ENCODE measurements around the gene ZBTB20. TPM values are rescaled to one million over a fixed set of nuclear protein-coding genes. Genes with fewer than 3 reads are reported as not detected.

Gene ZBTB20
- total RNA-seq, 1 donor from 2014 or later, result 91.2 TPM

DNA sequence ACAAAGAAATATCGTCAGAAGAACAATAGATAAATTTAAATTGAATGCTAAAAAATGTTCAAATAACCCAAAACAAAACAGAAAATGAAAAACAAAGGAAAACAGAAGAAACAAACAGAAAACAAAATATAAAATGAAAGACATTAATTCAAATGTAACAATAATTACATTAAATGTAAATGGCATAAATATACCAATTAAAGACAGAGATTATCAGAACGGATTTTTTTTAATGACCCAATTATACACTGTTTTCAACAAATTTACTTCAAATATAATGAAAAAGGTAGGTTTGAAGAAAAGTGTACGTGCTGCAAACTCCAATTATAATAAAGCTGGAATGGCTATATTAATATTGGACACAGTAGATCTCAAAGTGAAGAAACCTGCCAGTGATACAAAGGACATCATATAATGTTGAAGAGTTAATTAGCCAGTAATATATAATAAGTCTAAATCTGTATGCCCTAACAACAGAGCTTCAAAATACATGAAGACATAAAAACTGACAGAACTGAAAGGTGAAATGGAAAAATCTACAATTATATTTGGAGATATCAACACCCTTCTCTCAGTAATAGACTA lies 193.8 kb downstream of the ZBTB20 start:
- Mint-ChIP-seq H3K27ac (no peak overlapping the region), H3K4me3 (no peak overlapping the region), H3K4me1 (no peaks in the 10 kb centered on the region), H3K36me3 (ENCODE audit: low read depth) (peaks cover 65% of the 10 kb centered on the region), H3K9me3 (peaks cover 18% of the 10 kb centered on the region), H3K27me3 (no peaks in the 10 kb centered on the region)
- ATAC-seq (ENCODE audit: low read depth), result no peak
- intact Hi-C loops (cut with micrococcal nuclease), result no loop called here
- TF ChIP-seq, protein P1, sequence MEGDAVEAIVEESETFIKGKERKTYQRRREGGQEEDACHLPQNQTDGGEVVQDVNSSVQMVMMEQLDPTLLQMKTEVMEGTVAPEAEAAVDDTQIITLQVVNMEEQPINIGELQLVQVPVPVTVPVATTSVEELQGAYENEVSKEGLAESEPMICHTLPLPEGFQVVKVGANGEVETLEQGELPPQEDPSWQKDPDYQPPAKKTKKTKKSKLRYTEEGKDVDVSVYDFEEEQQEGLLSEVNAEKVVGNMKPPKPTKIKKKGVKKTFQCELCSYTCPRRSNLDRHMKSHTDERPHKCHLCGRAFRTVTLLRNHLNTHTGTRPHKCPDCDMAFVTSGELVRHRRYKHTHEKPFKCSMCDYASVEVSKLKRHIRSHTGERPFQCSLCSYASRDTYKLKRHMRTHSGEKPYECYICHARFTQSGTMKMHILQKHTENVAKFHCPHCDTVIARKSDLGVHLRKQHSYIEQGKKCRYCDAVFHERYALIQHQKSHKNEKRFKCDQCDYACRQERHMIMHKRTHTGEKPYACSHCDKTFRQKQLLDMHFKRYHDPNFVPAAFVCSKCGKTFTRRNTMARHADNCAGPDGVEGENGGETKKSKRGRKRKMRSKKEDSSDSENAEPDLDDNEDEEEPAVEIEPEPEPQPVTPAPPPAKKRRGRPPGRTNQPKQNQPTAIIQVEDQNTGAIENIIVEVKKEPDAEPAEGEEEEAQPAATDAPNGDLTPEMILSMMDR (IDR thresholded peaks at IDR 0.05), result no peak
- ChIA-PET CTCF (no interaction called here), POLR2A (no interaction called here)
- no peak for DNase-seq

DNA sequence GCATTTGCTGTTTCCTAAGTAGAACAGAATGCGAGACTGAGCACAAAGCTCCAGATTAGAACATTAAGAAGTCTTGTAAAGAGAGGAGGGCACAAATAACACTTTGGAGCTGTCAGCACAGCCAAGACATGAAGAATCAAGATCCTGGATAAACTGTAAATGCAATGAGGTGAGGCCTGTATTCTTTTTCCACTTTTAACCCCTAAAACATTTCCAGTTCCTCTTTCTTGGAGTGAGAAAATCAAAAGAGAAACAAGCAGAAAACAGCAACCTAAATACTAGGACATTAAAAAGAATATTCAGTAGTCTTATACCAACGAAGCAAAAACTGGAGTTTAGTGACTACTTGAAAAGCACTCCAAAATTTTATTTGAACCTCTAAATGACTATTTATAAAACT lies 204.3 kb downstream of the ZBTB20 start:
- H3K27ac Mint-ChIP-seq, result no peak overlapping the region
- peaks cover 8% of the 10 kb centered on the region for H3K9me3 Mint-ChIP-seq
- no peak overlapping the region for H3K4me3 Mint-ChIP-seq
- TF ChIP-seq, protein P1 (IDR thresholded peaks at IDR 0.05), result no peak
- H3K27me3 Mint-ChIP-seq, result no peaks in the 10 kb centered on the region
- DNase-seq, result no peak
- peaks cover 30% of the 10 kb centered on the region for H3K36me3 Mint-ChIP-seq (ENCODE audit: low read depth)
- CTCF ChIA-PET, result no interaction called here
- no peak for ATAC-seq (ENCODE audit: low read depth)
- POLR2A ChIA-PET, result no interaction called here
- intact Hi-C loops (cut with micrococcal nuclease), result no loop called here
- H3K4me1 Mint-ChIP-seq, result peaks cover 17% of the 10 kb centered on the region

- H3K9me3 Mint-ChIP-seq, result peaks cover 5% of the 10 kb centered on the region
- peaks cover 15% of the 10 kb centered on the region for H3K4me1 Mint-ChIP-seq
- no peaks in the 10 kb centered on the region for H3K27me3 Mint-ChIP-seq
- no peak overlapping the region for H3K4me3 Mint-ChIP-seq
- DNase-seq, result no peak
- H3K36me3 Mint-ChIP-seq (ENCODE audit: low read depth), result peaks cover 31% of the 10 kb centered on the region
- intact Hi-C loops (cut with micrococcal nuclease), result no loop called here
- CTCF ChIA-PET, result no interaction called here
- POLR2A ChIA-PET, result no interaction called here
- no peak for ATAC-seq (ENCODE audit: low read depth)
- H3K27ac Mint-ChIP-seq, result no peak overlapping the region
- TF ChIP-seq, protein P1 (IDR thresholded peaks at IDR 0.05), result no peak
Observed at GRCh38 chr3:114941626-114942309, 205.3 kb downstream of the ZBTB20 start.

GRCh38 chr3:114939920-114940319 lies 207.2 kb downstream of the ZBTB20 start:
- TF ChIP-seq, protein P1 (IDR thresholded peaks at IDR 0.05), result no peak

DNA sequence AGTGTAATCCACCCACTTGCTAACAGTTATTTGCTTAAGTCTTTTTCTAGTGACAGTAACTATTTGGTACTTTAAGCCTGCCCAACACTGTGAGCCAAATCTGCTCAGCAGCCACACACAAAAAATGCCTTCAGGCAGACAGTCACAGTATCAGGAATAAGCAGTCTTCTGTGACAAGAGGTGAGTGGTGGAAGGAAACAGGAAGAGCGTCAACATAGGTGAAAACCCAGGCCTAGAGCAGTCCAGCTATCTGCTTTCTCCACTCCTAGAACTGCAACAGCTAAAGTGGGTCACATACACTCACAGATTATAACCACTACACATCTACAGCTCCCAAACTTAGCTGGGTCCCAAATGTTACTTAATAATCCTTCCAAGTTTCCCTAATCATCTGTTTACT lies 213.7 kb downstream of the ZBTB20 start:
- POLR2A ChIA-PET, result no interaction called here
- Mint-ChIP-seq H3K4me1 (no peaks in the 10 kb centered on the region), H3K27me3 (no peaks in the 10 kb centered on the region), H3K36me3 (ENCODE audit: low read depth) (peaks cover 50% of the 10 kb centered on the region), H3K9me3 (no peaks in the 10 kb centered on the region), H3K27ac (no peak overlapping the region), H3K4me3 (no peak overlapping the region)
- ATAC-seq (ENCODE audit: low read depth) (no peak), DNase-seq (no peak)
- TF ChIP-seq, protein P1 (IDR thresholded peaks at IDR 0.05), result no peak
- intact Hi-C loops (cut with micrococcal nuclease), result no loop called here
- CTCF ChIA-PET, result no interaction called here

More at GRCh38 chr3:114939920-114940319, 207.2 kb downstream of the ZBTB20 start:
- ChIA-PET CTCF (no interaction called here), POLR2A (no interaction called here)
- Mint-ChIP-seq H3K4me1 (peaks cover 15% of the 10 kb centered on the region), H3K9me3 (no peaks in the 10 kb centered on the region), H3K27ac (no peak overlapping the region), H3K4me3 (no peak overlapping the region), H3K36me3 (ENCODE audit: low read depth) (peaks cover 34% of the 10 kb centered on the region), H3K27me3 (no peaks in the 10 kb centered on the region)
- DNase-seq (no peak), ATAC-seq (ENCODE audit: low read depth) (no peak)
- intact Hi-C loops (cut with micrococcal nuclease), result no loop called here
